HG02943 (cell line): Measurements from ENCODE around the gene DHX34.

Experiments used
- ATAC-seq: cut with Tn5 transposase; IDR thresholded peaks from one replicate; pipeline ENCODE4 v1.9.1; 2021; ENCODE audit warnings: mild to moderate bottlenecking, low read depth, moderate library complexity; ENCODE audit not compliant: unreplicated experiment

The DHX34 gene

DNA sequence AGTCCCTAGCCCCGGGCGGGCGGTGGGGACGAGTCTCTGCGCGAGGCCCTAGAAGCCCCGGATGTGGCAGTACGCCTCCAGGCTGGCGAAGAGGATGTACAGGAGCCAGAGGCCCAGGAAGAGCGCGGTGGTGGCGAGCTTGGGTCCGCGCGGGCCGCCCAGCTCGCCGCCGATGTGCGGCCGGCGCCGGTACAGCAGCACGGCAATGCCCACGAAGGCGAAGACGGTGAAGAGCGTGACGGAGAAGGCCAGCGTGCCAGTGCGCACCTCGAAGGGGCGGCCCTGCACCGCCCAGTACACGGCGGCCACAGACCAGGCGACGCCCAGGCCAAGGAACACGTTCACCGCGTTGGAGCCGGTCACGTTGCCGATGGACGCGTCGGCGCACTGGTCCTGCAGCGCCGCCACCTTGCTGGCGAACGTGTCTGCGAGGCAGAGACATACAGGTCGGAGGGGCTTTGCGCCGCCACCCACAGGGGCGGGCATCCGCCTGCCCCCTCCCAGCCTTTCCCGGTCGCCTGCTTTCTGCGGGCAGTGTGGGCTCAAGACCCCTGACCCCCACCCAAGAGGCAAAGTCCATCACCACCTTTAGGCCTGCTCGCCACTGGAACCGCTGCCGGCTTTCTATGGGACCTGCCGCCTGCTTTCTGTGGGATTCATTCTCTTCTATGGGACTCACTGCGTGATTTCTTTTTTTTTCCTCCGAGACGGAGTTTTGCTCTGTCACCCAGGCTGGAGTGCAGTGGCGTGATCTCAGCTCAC, 81.1 kb downstream of the DHX34 start:
- ATAC-seq = no peak

DNA sequence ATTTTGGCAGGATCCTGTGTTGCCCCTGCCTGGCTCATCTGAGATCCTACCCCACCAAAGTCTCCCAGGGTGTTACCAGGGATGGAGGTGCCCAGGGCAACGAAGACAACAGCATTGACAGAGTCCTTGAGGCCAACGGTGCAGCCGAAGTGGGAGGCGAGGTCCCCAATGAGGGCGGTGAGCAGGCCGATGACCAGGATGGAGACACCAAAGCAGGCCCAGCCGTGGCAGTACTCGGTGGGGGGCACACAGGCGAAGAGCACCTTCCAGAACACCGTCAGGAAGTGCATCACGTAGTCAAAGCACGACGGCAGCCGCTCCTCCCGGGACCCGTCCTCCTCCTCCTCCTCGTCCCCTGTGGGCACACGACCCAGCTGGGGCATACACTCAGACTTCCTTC, 83.0 kb downstream of the DHX34 start:
- ATAC-seq = no peak
